CD14-positive monocyte (primary cell): Measurements from ENCODE around the gene ABCC3. TPM values are rescaled to one million over a fixed set of nuclear protein-coding genes. Genes with fewer than 3 reads are reported as not detected.

ENCODE experiments used
- DNase-seq, 3 donors: peaks; one replicate each; pipeline ENCODE4 v3.0.0-alpha.2; 2011 to 2022
- H2AFZ ChIP-seq: 2 replicates; pipeline ENCODE4 v1.6.0; 2012; ENCODE audit warnings: mild to moderate bottlenecking, low read depth, low read length, inconsistent platforms; ENCODE audit not compliant: insufficient read depth, poor library complexity, severe bottlenecking
- H3K27ac ChIP-seq, 2 donors: 1 replicate in 1 of 2; 2 replicates in 1 of 2; pipeline ENCODE4 v1.5.1; 2012 to 2013; ENCODE audit warnings: low read length in 2 of 2, control low read depth in 1 of 2, inconsistent platforms in 1 of 2, low read depth in 1 of 2, mild to moderate bottlenecking in 1 of 2
- H3K27me3 ChIP-seq, 2 donors: one replicate each; pipeline versions ENCODE4 v1.6.0 to v1.6.1; 2011 to 2013; ENCODE audit warnings: low read length in 2 of 2; ENCODE audit not compliant: control insufficient read depth in 2 of 2, insufficient read depth in 2 of 2
- H3K36me3 ChIP-seq, 2 donors: replicated peaks in 1 of 2; 1 replicate in 1 of 2; 2 replicates in 1 of 2; pipeline versions ENCODE4 v1.5.1 to v1.6.1; 2012 to 2013; ENCODE audit warnings: low read length in 2 of 2, control low read depth in 1 of 2, inconsistent platforms in 1 of 2, mild to moderate bottlenecking in 1 of 2; ENCODE audit not compliant: insufficient read depth in 2 of 2, control insufficient read depth in 1 of 2
- H3K4me1 ChIP-seq, 2 donors: 1 replicate in 1 of 2; 2 replicates in 1 of 2; pipeline versions ENCODE4 v1.5.1 to v1.6.1; 2012 to 2013; ENCODE audit warnings: low read length in 2 of 2, control low read depth in 1 of 2, inconsistent platforms in 1 of 2, mild to moderate bottlenecking in 1 of 2, moderate library complexity in 1 of 2; ENCODE audit not compliant: insufficient read depth in 2 of 2, control insufficient read depth in 1 of 2
- H3K4me2 ChIP-seq: replicated peaks from 2 replicates; pipeline ENCODE3; 2012; ENCODE audit warnings: low read length, moderate library complexity, mild to moderate bottlenecking; ENCODE audit not compliant: poor library complexity, severe bottlenecking; ENCODE audit errors: extremely low read depth
- H3K4me3 ChIP-seq, 3 experiments: fragments of 200-600 bp in 1 of 3; sonication (generic) in 1 of 3; replicated peaks in 1 of 3; 1 replicate in 2 of 3; 2 replicates in 1 of 3; pipeline ENCODE4 v1.5.1; 2011 to 2013; ENCODE audit warnings: low read length in 3 of 3, mild to moderate bottlenecking in 3 of 3, control low read depth in 2 of 3, low read depth in 2 of 3, inconsistent platforms in 1 of 3, moderate library complexity in 1 of 3
- H3K79me2 ChIP-seq: 2 replicates; pipeline ENCODE4 v1.6.0; 2012; ENCODE audit warnings: mild to moderate bottlenecking, control low read depth, inconsistent platforms, low read length, moderate library complexity; ENCODE audit not compliant: insufficient read depth
- H3K9ac ChIP-seq: 2 replicates; pipeline ENCODE4 v1.6.0; 2017; ENCODE audit warnings: low read length, mild to moderate bottlenecking; ENCODE audit not compliant: insufficient read depth, poor library complexity, severe bottlenecking
- H3K9me3 ChIP-seq, 2 donors: replicated peaks in 1 of 2; 1 replicate in 1 of 2; 2 replicates in 1 of 2; pipeline versions ENCODE4 v1.5.1 to v1.6.1; 2012 to 2013; ENCODE audit warnings: low read length in 2 of 2, control low read depth in 1 of 2; ENCODE audit not compliant: control insufficient read depth in 1 of 2, insufficient read depth in 1 of 2
- H4K20me1 ChIP-seq: 2 replicates; pipeline ENCODE4 v1.6.0; 2012; ENCODE audit warnings: mild to moderate bottlenecking, low read length, control low read depth, moderate library complexity; ENCODE audit not compliant: insufficient read depth
- H3K27ac Mint-ChIP-seq, 7 donors: one replicate each; pipeline ENCODE4 v1.8.0; 2020; ENCODE audit warnings: mild to moderate bottlenecking in 7 of 7, mixed read lengths in 7 of 7, moderate library complexity in 6 of 7, inconsistent platforms in 2 of 7
- H3K27me3 Mint-ChIP-seq, 3 donors: one replicate each; pipeline ENCODE4 v1.8.0; 2021 to 2022; ENCODE audit warnings: low read depth in 3 of 3, mild to moderate bottlenecking in 3 of 3, mixed read lengths in 3 of 3, moderate library complexity in 3 of 3, inconsistent platforms in 1 of 3
- H3K36me3 Mint-ChIP-seq, 2 donors: one replicate each; pipeline ENCODE4 v1.8.0; 2020; ENCODE audit warnings: mixed read lengths in 2 of 2, inconsistent platforms in 1 of 2, mild to moderate bottlenecking in 1 of 2
- H3K4me1 Mint-ChIP-seq: one replicate; pipeline ENCODE4 v1.8.0; 2020; ENCODE audit warnings: mild to moderate bottlenecking, mixed read lengths
- H3K4me3 Mint-ChIP-seq, 2 donors: one replicate each; pipeline ENCODE4 v1.8.0; 2020; ENCODE audit warnings: mild to moderate bottlenecking in 2 of 2, mixed read lengths in 2 of 2, moderate library complexity in 1 of 2
- H3K9me3 Mint-ChIP-seq, 7 donors: one replicate each; pipeline ENCODE4 v1.8.0; 2020 to 2022; ENCODE audit warnings: mixed read lengths in 7 of 7, mild to moderate bottlenecking in 6 of 7, moderate library complexity in 6 of 7, inconsistent platforms in 2 of 7
- WGBS: methylation state at CpG from one replicate; pipeline ENCODE4 v1.1.5; 2013; ENCODE audit warnings: missing lambda C conversion rate; ENCODE audit not compliant: insufficient coverage; 5-methylcytosine and 5-hydroxymethylcytosine counted together
- intact Hi-C, 2 donors: fragments of 100-400 bp; cut with micrococcal nuclease; formaldehyde crosslinking; loops; one replicate each; pipeline versions ENCODE4 v1.15.0 to v1.15.1; 2023
- polyA plus RNA-seq, 3 donors: library from polyadenylated mRNA; depleted of rRNA in 1 of 3; unstranded in 2 of 3; stranded (reverse) in 1 of 3; fragments of 300-500 nt in 2 of 3; fragments of >200 nt in 1 of 3; fragmentation: Illumina TruSeq in 2 of 3; gene quantifications; 1 replicate in 2 of 3; 2 replicates in 1 of 3; pipeline ENCODE4 v1.2.3, GENCODE V29; 2012 to 2021
- TF ChIP-seq, protein P1 (sequence below): fragments of 200-600 bp; IDR thresholded peaks from one replicate; pipeline ENCODE4 v1.8.0; 2022; ENCODE audit warnings: antibody characterized with exemption, mild to moderate bottlenecking

The ABCC3 gene
- polyA plus RNA-seq, 3 donors: 2.7 to 74.5 (median 11.4) TPM

DNA sequence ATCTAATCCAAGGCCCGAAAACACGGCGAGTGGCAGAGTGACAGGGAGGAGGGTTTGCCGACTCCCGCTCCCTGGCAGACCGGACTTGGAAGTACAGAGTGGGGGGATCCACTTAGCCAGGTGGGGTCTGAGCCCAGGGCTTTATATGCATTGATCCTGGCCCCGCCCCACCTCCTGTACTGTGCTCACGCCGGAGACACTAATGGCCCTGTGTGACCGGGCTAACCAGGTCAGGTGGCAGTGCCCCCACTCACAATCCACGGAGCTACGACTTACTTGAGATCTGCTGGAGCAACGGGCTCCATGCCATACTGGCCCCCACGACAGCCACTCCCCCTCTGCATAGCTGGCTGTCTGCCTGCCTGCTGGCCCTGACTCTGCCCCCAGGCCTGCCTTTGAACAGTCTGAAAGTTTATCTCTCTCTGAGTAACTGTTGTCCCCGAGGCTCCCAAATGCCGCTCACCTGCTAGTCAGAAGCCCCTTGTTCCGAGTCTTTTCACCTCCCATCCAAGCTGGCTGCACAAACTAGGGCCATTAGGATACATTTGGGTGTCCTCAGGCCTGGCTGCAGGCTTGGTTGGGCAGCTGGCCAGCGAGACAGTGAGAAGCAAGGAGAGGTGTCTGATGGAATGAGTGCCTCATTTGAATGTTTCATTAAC is 46.2 kb upstream of the ABCC3 start:
- H3K9ac ChIP-seq: no peak overlapping the region
- H3K27me3 Mint-ChIP-seq: peaks cover 8 to 18% (median 11%) of the 10 kb centered on the region in 3 donors
- DNase-seq: no peak
- no peak overlapping the region for H3K27ac Mint-ChIP-seq
- intact Hi-C loops: no loop called here
- no peaks in the 10 kb centered on the region for H3K27me3 ChIP-seq
- WGBS: 89% methylated on average over 11 of the region's 18 CpGs
- H3K9me3 Mint-ChIP-seq: peaks cover 0 to 1% (median 0%) of the 10 kb centered on the region in 7 donors
- no peaks in the 10 kb centered on the region for H3K4me1 ChIP-seq
- H3K9me3 ChIP-seq: no peaks in the 10 kb centered on the region
- H3K27ac ChIP-seq: no peak overlapping the region
- no peaks in the 10 kb centered on the region for H3K79me2 ChIP-seq
- no peaks in the 10 kb centered on the region for H3K4me1 Mint-ChIP-seq
- no peak overlapping the region for H2AFZ ChIP-seq
- no peaks in the 10 kb centered on the region for H3K36me3 Mint-ChIP-seq
- H4K20me1 ChIP-seq: no peaks in the 10 kb centered on the region
- no peak overlapping the region for H3K4me2 ChIP-seq
- TF ChIP-seq, protein P1, sequence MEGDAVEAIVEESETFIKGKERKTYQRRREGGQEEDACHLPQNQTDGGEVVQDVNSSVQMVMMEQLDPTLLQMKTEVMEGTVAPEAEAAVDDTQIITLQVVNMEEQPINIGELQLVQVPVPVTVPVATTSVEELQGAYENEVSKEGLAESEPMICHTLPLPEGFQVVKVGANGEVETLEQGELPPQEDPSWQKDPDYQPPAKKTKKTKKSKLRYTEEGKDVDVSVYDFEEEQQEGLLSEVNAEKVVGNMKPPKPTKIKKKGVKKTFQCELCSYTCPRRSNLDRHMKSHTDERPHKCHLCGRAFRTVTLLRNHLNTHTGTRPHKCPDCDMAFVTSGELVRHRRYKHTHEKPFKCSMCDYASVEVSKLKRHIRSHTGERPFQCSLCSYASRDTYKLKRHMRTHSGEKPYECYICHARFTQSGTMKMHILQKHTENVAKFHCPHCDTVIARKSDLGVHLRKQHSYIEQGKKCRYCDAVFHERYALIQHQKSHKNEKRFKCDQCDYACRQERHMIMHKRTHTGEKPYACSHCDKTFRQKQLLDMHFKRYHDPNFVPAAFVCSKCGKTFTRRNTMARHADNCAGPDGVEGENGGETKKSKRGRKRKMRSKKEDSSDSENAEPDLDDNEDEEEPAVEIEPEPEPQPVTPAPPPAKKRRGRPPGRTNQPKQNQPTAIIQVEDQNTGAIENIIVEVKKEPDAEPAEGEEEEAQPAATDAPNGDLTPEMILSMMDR: no peak
- no peak overlapping the region for H3K4me3 Mint-ChIP-seq
- H3K4me3 ChIP-seq: no peak overlapping the region
- no peaks in the 10 kb centered on the region for H3K36me3 ChIP-seq

DNA sequence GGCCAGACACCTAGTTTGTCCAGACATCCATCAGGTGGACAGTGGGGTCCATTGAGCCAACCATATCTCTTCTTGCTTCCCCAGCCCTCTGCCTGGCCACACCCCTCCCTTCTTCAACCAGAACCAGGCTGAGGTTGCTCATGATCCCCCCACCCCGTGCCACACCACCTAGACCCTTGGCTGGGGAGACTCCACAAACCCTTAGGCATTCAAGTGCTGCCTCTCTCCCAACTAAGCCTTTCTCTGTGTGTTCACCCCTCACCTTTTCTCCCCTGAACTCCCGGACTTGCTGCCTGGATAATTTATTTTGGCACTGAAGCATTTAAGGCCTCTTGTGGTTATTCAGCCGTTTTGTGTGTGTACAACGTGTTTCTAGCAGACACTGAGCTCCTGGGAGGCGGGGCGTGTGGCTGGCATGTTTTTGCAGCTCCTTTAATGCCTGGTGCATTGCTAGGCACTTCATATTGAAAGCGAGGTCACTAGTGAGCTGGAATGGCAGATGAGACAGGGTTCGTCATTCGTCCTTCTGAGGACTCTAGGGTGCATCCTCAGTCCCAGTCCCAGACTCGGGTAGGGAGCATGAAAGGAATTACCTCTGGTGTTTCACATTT is 45.5 kb upstream of the ABCC3 start:
- Histone ChIP-seq H2AFZ (no peak overlapping the region), H3K27ac (no peak overlapping the region), H3K9me3 (no peaks in the 10 kb centered on the region), H3K27me3 (no peaks in the 10 kb centered on the region), H3K9ac (no peak overlapping the region), H4K20me1 (no peaks in the 10 kb centered on the region), H3K79me2 (no peaks in the 10 kb centered on the region), H3K4me3 (no peak overlapping the region), H3K4me1 (peaks cover 3 to 4% of the 10 kb centered on the region in 2 donors), H3K36me3 (no peaks in the 10 kb centered on the region), H3K4me2 (no peak overlapping the region)
- H3K9me3 Mint-ChIP-seq: peaks cover 0 to 1% (median 0%) of the 10 kb centered on the region in 7 donors
- H3K4me1 Mint-ChIP-seq: peaks cover 3% of the 10 kb centered on the region
- WGBS: 86% methylated on average over 10 of the region's 10 CpGs
- TF ChIP-seq, protein P1: no peak
- H3K36me3 Mint-ChIP-seq: no peaks in the 10 kb centered on the region
- no peak overlapping the region for H3K4me3 Mint-ChIP-seq
- no peak for DNase-seq
- intact Hi-C loops: no loop called here
- H3K27me3 Mint-ChIP-seq: peaks cover 5 to 13% (median 5%) of the 10 kb centered on the region in 3 donors
- no peak overlapping the region for H3K27ac Mint-ChIP-seq
